GM12878 (cell line): Measurements from ENCODE around the gene TRIM54. TPM values are rescaled to one million over a fixed set of nuclear protein-coding genes. Genes with fewer than 3 reads are reported as not detected.

Experiments used
- ATAC-seq: fragments of 200-7000 bp; cut with Tn5 transposase; 3 replicates; pipeline ENCODE4 v1.9.1; 2020; ENCODE audit warnings: mild to moderate bottlenecking, moderate library complexity
- BruUV-seq: library from RNA; stranded (reverse); fragments of 400-500 nt; replicated peaks from 2 replicates; lab custom pipeline; 2021; lab: Mats Ljungman, UMichigan
- CTCF ChIA-PET: fragments of 300-600 bp; sonication (Branson Sonifier 250); formaldehyde crosslinking; extraction: SDS; loops from one replicate; lab custom pipeline; 2021; ENCODE audit warnings: inconsistent platforms; lab: Yijun Ruan, JAX
- POLR2A ChIA-PET: fragments of 350-600 bp; formaldehyde crosslinking; extraction: SDS; loops from one replicate; lab custom pipeline; 2021; ENCODE audit warnings: inconsistent platforms; lab: Charles Lee
- RAD21 ChIA-PET: fragments of 300-600 bp; sonication (Branson Sonifier 250); formaldehyde crosslinking; loops from one replicate; lab custom pipeline; 2023; ENCODE audit warnings: antibody characterized with exemption; ENCODE audit not compliant: unreplicated experiment; lab: Charles Lee
- SMC1A ChIA-PET: fragments of 300-600 bp; sonication (Branson Sonifier 250); formaldehyde crosslinking; loops from one replicate; lab custom pipeline; 2023; ENCODE audit not compliant: unreplicated experiment, uncharacterized antibody; lab: Charles Lee
- DNase-seq: peaks from one replicate; pipeline ENCODE4 v3.0.0-alpha.2; 2011; ENCODE audit warnings: low read depth, low spot score
- FAIRE-seq: peaks from 3 replicates; lab custom pipeline; 2011; peaks lifted over from hg19 to GRCh38; lab: Jason Lieb, UNC
- H2AFZ ChIP-seq: 2 replicates; pipeline ENCODE4 v1.6.0; 2011; ENCODE audit warnings: low read depth, low read length, control low read depth; ENCODE audit not compliant: control insufficient read depth
- H3K27ac ChIP-seq: 2 replicates; pipeline ENCODE4 v1.5.1; 2011; ENCODE audit warnings: control low read depth; ENCODE audit not compliant: control insufficient read depth, insufficient read depth
- H3K27me3 ChIP-seq, 2 experiments: replicated peaks in 1 of 2; 2 replicates each; pipeline versions ENCODE4 v1.6.0 to v1.6.1; 2011; ENCODE audit warnings: low read length in 1 of 2; ENCODE audit not compliant: control insufficient read depth in 2 of 2, insufficient read depth in 2 of 2
- H3K36me3 ChIP-seq, 2 experiments: 2 replicates each; pipeline ENCODE4 v1.5.1; 2011; ENCODE audit warnings: low read length in 1 of 2; ENCODE audit not compliant: control insufficient read depth in 2 of 2, insufficient read depth in 2 of 2
- H3K4me1 ChIP-seq: 2 replicates; pipeline ENCODE4 v1.6.1; 2011; ENCODE audit warnings: mild to moderate bottlenecking, low read length, moderate library complexity, mixed read lengths; ENCODE audit not compliant: control insufficient read depth, insufficient read depth
- H3K4me2 ChIP-seq: 2 replicates; pipeline ENCODE4 v1.6.0; 2011; ENCODE audit warnings: control low read depth; ENCODE audit not compliant: control insufficient read depth, insufficient read depth
- H3K4me3 ChIP-seq: fragments of 200-600 bp; sonication (generic); 2 replicates; pipeline ENCODE4 v1.5.1; 2016
- H3K79me2 ChIP-seq: 2 replicates; pipeline ENCODE4 v1.6.0; 2011; ENCODE audit warnings: low read length; ENCODE audit not compliant: control insufficient read depth, insufficient read depth
- H3K9ac ChIP-seq: 2 replicates; pipeline ENCODE4 v1.8.0; 2011; ENCODE audit warnings: low read length, control low read depth, mixed read lengths; ENCODE audit not compliant: control insufficient read depth, insufficient read depth
- H3K9me3 ChIP-seq: replicated peaks from 3 replicates; pipeline ENCODE4 v1.5.1; 2011; ENCODE audit warnings: mild to moderate bottlenecking, low read length; ENCODE audit not compliant: control insufficient read depth, insufficient read depth
- H4K20me1 ChIP-seq: 2 replicates; pipeline ENCODE4 v1.6.0; 2011; ENCODE audit not compliant: control insufficient read depth, insufficient read depth
- HCFC1 ChIP-seq: fragments of 150-350 bp; IDR thresholded peaks from 2 replicates; pipeline ENCODE4 v1.6.1; 2014; ENCODE audit warnings: low read length
- IKZF1 ChIP-seq: fragments of 450-650 bp; conservative IDR thresholded peaks from 2 replicates; pipeline ENCODE4 v1.6.1; 2017; ENCODE audit warnings: antibody characterized with exemption, mild to moderate bottlenecking
- JUND ChIP-seq: IDR thresholded peaks from 2 replicates; pipeline ENCODE4 v1.6.1; 2012; ENCODE audit warnings: low read depth, mild to moderate bottlenecking, low read length, improper control_type of control experiment, moderate library complexity
- PML ChIP-seq: IDR thresholded peaks from 2 replicates; pipeline ENCODE4 v1.6.1; 2012; ENCODE audit warnings: low read length, inconsistent platforms
- POLR2A ChIP-seq: IDR thresholded peaks from 2 replicates; pipeline ENCODE4 v1.6.1; 2011; ENCODE audit warnings: low read depth, mild to moderate bottlenecking, low read length
- WGBS: methylation state at CpG from one replicate; pipeline ENCODE4 v1.1.6; 2016; ENCODE audit warnings: low lambda C conversion rate; ENCODE audit not compliant: insufficient replicate concordance, insufficient coverage; ENCODE audit errors: missing lambda C conversion rate; 5-methylcytosine and 5-hydroxymethylcytosine counted together
- in situ Hi-C: fragments of 300-500 bp; cut with MboI; formaldehyde crosslinking; loops from 9 replicates; pipeline ENCODE4 v1.14.3; 2018; ENCODE audit warnings: mixed read lengths
- intact Hi-C: fragments of 100-400 bp; cut with micrococcal nuclease; formaldehyde crosslinking; loops from one replicate; pipeline ENCODE4 v1.14.2; 2022; ENCODE audit not compliant: unreplicated experiment
- polyA plus RNA-seq, 11 experiments: library from polyadenylated mRNA; depleted of rRNA in 4 of 11; unstranded in 6 of 11; stranded (reverse) in 5 of 11; fragments of >200 nt; fragmentation: Nextera tagmentation in 4 of 11; fragmentation: Illumina TruSeq in 1 of 11; extraction: Ambion mirVana in 4 of 11; extraction: Trizol in 1 of 11; gene quantifications; 1 replicate in 1 of 11; 2 replicates in 10 of 11; pipeline versions ENCODE4 v1.2.1 to v1.2.3, GENCODE V29; 2011 to 2016; ENCODE audit warnings: inconsistent platforms in 2 of 11, missing spikeins in 2 of 11, low read depth in 1 of 11
- total RNA-seq, 4 experiments: library from RNA; depleted of rRNA in 3 of 4; stranded (reverse); fragments of >200 nt in 3 of 4; fragmentation: Illumina TruSeq in 1 of 4; extraction: Trizol in 1 of 4; gene quantifications; 2 replicates each; pipeline versions ENCODE4 v1.2.1 to v1.2.3, GENCODE V29; 2013 to 2021

Gene TRIM54
- total and polyA plus RNA-seq, 10 of the 15 experiments (the other 5 are each of a cell fraction or from before 2014, with no cell fraction given) = 0.03 to 0.08 TPM; not detected in 8

- ChIA-PET SMC1A (no interaction called here), CTCF (interaction anchor here (0.8 to 1.4 kb wide), 2 partner anchors 12 to 63 kb away, joined by 3 read pairs; no protein-coding TSS in a partner anchor)
- in situ Hi-C loops = no loop called here
These were observed 44.8 kb upstream of the TRIM54 start for GRCh38 chr2:27237341-27237945.

GRCh38 chr2:27238976-27239375 lies 43.3 kb upstream of the TRIM54 start:
- Histone ChIP-seq H3K9ac (no peak overlapping the region), H3K4me2 (no peak overlapping the region), H2AFZ (no peak overlapping the region), H4K20me1 (no peaks in the 10 kb centered on the region), H3K4me1 (no peaks in the 10 kb centered on the region), H3K27me3 (no peaks in the 10 kb centered on the region)
- intact Hi-C loops = no loop called here
- FAIRE-seq (no peak), ATAC-seq (no peak), DNase-seq (no peak)
- BruUV-seq = no TSS peak
- RAD21 ChIA-PET = no interaction called here
- POLR2A ChIA-PET = no interaction called here
- no peak for TF ChIP-seq JUND
- no peak for TF ChIP-seq HCFC1
- TF ChIP-seq PML = no peak
- TF ChIP-seq, all 136 proteins: peak for 0
- Histone ChIP-seq H3K36me3 (peaks cover 44 to 69% of the 10 kb centered on the region in 2 experiments), H3K4me3 (no peak overlapping the region), H3K79me2 (no peaks in the 10 kb centered on the region), H3K9me3 (no peaks in the 10 kb centered on the region), H3K27ac (no peak overlapping the region)
- ChIA-PET CTCF (no interaction called here), SMC1A (no interaction called here)
- in situ Hi-C loops = no loop called here
- WGBS = 95% methylated on average over 8 of the region's 8 CpGs

More at GRCh38 chr2:27237341-27237945, 44.8 kb upstream of the TRIM54 start:
- Histone ChIP-seq H3K9ac (no peak overlapping the region), H3K4me2 (no peak overlapping the region), H3K36me3 (peaks cover 44 to 71% of the 10 kb centered on the region in 2 experiments), H2AFZ (no peak overlapping the region), H3K27me3 (no peaks in the 10 kb centered on the region), H3K4me3 (no peak overlapping the region), H3K79me2 (no peaks in the 10 kb centered on the region), H3K27ac (no peak overlapping the region), H3K4me1 (no peaks in the 10 kb centered on the region), H3K9me3 (no peaks in the 10 kb centered on the region), H4K20me1 (no peaks in the 10 kb centered on the region)
- ATAC-seq (no peak), FAIRE-seq (no peak), DNase-seq (no peak)
- TF ChIP-seq IKZF1 = no peak
- peak; percentile 22; the same call in 1 of the 2 replicates for TF ChIP-seq POLR2A
- 99% methylated on average over 15 of the region's 15 CpGs for WGBS
- RAD21 ChIA-PET = no interaction called here
- intact Hi-C loops = no loop called here
- no TSS peak for BruUV-seq
- POLR2A ChIA-PET = no interaction called here
